Activated CD4-positive, alpha-beta memory T cell treated with anti-CD3 and anti-CD28 coated beads, Interleukin-2, amount 10 ng/mL, durations not matched to agents 7 days and 5 days (primary cell): Measurements from ENCODE around the gene LYPD6. TPM values are rescaled to one million over a fixed set of nuclear protein-coding genes. Genes with fewer than 3 reads are reported as not detected.

Experiments used
- CTCF ChIA-PET: fragments of 350-600 bp; sonication (Branson Sonifier 250); formaldehyde crosslinking; loops from one replicate; lab custom pipeline; 2021; ENCODE audit warnings: antibody characterized with exemption, inconsistent platforms; lab: Charles Lee
- POLR2A ChIA-PET: fragments of 350-600 bp; sonication (Branson Sonifier 250); formaldehyde crosslinking; loops from one replicate; lab custom pipeline; 2021; ENCODE audit warnings: antibody characterized with exemption; lab: Charles Lee
- DNase-seq: peaks from one replicate; pipeline ENCODE4 v3.0.0-alpha.2; 2020
- H3K27ac Mint-ChIP-seq: one replicate; pipeline ENCODE4 v1.8.0; 2021; ENCODE audit warnings: mild to moderate bottlenecking, mixed read lengths
- H3K27me3 Mint-ChIP-seq: one replicate; pipeline ENCODE4 v1.8.0; 2021; ENCODE audit warnings: mixed read lengths
- H3K36me3 Mint-ChIP-seq: one replicate; pipeline ENCODE4 v1.8.0; 2021; ENCODE audit warnings: low read depth, mixed read lengths
- H3K4me1 Mint-ChIP-seq: one replicate; pipeline ENCODE4 v1.8.0; 2021; ENCODE audit warnings: mixed read lengths
- H3K4me3 Mint-ChIP-seq: one replicate; pipeline ENCODE4 v1.8.0; 2021; ENCODE audit warnings: mild to moderate bottlenecking, mixed read lengths
- H3K9me3 Mint-ChIP-seq: one replicate; pipeline ENCODE4 v1.8.0; 2021; ENCODE audit warnings: mixed read lengths
- total RNA-seq, 2 experiments: library from RNA; stranded (reverse); gene quantifications; one replicate each; pipeline ENCODE4 v1.2.3, GENCODE V29; 2021

The LYPD6 gene
- total RNA-seq, 2 experiments from 2014 or later, result not detected

GRCh38 chr2:149423630-149424029, 93.2 kb downstream of the LYPD6 start:
- H3K36me3 Mint-ChIP-seq, result no peaks in the 10 kb centered on the region
- ChIA-PET CTCF (no interaction called here), POLR2A (no interaction called here)
- H3K9me3 Mint-ChIP-seq, result no peaks in the 10 kb centered on the region
- H3K27ac Mint-ChIP-seq, result no peak overlapping the region
- H3K4me1 Mint-ChIP-seq, result no peaks in the 10 kb centered on the region
- no peak overlapping the region for H3K4me3 Mint-ChIP-seq
- no peak for DNase-seq
- H3K27me3 Mint-ChIP-seq, result peaks cover 9% of the 10 kb centered on the region

- H3K9me3 Mint-ChIP-seq, result no peaks in the 10 kb centered on the region
- H3K27me3 Mint-ChIP-seq, result peaks cover 11% of the 10 kb centered on the region
- no peak for DNase-seq
- H3K36me3 Mint-ChIP-seq, result no peaks in the 10 kb centered on the region
- H3K27ac Mint-ChIP-seq, result no peak overlapping the region
- H3K4me1 Mint-ChIP-seq, result no peaks in the 10 kb centered on the region
- POLR2A ChIA-PET, result no interaction called here
- CTCF ChIA-PET, result no interaction called here
- H3K4me3 Mint-ChIP-seq, result no peak overlapping the region
Measured at GRCh38 chr2:149427387-149427786, 97.0 kb downstream of the LYPD6 start.

- Mint-ChIP-seq H3K27ac (no peak overlapping the region), H3K27me3 (peaks cover 10% of the 10 kb centered on the region)
- CTCF ChIA-PET, result no interaction called here
Measured at GRCh38 chr2:149428783-149429182, 98.4 kb downstream of the LYPD6 start.

GRCh38 chr2:149430743-149431736, 100.7 kb downstream of the LYPD6 start:
- ChIA-PET CTCF (no interaction called here), POLR2A (no interaction called here)
- Mint-ChIP-seq H3K4me1 (no peaks in the 10 kb centered on the region), H3K4me3 (no peak overlapping the region), H3K36me3 (no peaks in the 10 kb centered on the region), H3K9me3 (no peaks in the 10 kb centered on the region), H3K27me3 (peaks cover 13% of the 10 kb centered on the region), H3K27ac (no peak overlapping the region)
- DNase-seq, result no peak

More at GRCh38 chr2:149428783-149429182, 98.4 kb downstream of the LYPD6 start:
- H3K9me3 Mint-ChIP-seq, result no peaks in the 10 kb centered on the region
- H3K36me3 Mint-ChIP-seq, result no peaks in the 10 kb centered on the region
- H3K4me3 Mint-ChIP-seq, result no peak overlapping the region
- no peaks in the 10 kb centered on the region for H3K4me1 Mint-ChIP-seq
- POLR2A ChIA-PET, result no interaction called here
- DNase-seq, result no peak

- POLR2A ChIA-PET, result no interaction called here
- CTCF ChIA-PET, result no interaction called here
- Mint-ChIP-seq H3K9me3 (no peaks in the 10 kb centered on the region), H3K4me3 (no peak overlapping the region), H3K36me3 (no peaks in the 10 kb centered on the region), H3K4me1 (no peaks in the 10 kb centered on the region), H3K27me3 (peaks cover 7% of the 10 kb centered on the region), H3K27ac (no peak overlapping the region)
- no peak for DNase-seq
Measured at GRCh38 chr2:149438330-149438960, 108.1 kb downstream of the LYPD6 start.

- Mint-ChIP-seq H3K27ac (no peak overlapping the region), H3K4me1 (no peaks in the 10 kb centered on the region), H3K4me3 (no peak overlapping the region), H3K9me3 (no peaks in the 10 kb centered on the region), H3K36me3 (no peaks in the 10 kb centered on the region), H3K27me3 (peaks cover 4% of the 10 kb centered on the region)
- CTCF ChIA-PET, result no interaction called here
- POLR2A ChIA-PET, result no interaction called here
- DNase-seq, result no peak
Measured at GRCh38 chr2:149441255-149441654, 110.9 kb downstream of the LYPD6 start.

- H3K27me3 Mint-ChIP-seq, result peaks cover 4% of the 10 kb centered on the region
- H3K9me3 Mint-ChIP-seq, result no peaks in the 10 kb centered on the region
- CTCF ChIA-PET, result no interaction called here
- no peak overlapping the region for H3K27ac Mint-ChIP-seq
- no peaks in the 10 kb centered on the region for H3K4me1 Mint-ChIP-seq
- H3K36me3 Mint-ChIP-seq, result no peaks in the 10 kb centered on the region
- POLR2A ChIA-PET, result no interaction called here
- DNase-seq, result no peak
- H3K4me3 Mint-ChIP-seq, result no peak overlapping the region
Measured at GRCh38 chr2:149442346-149442745, 112.0 kb downstream of the LYPD6 start.

- ChIA-PET CTCF (no interaction called here), POLR2A (no interaction called here)
- H3K9me3 Mint-ChIP-seq, result no peaks in the 10 kb centered on the region
- no peak overlapping the region for H3K4me3 Mint-ChIP-seq
- no peak overlapping the region for H3K27ac Mint-ChIP-seq
- no peaks in the 10 kb centered on the region for H3K36me3 Mint-ChIP-seq
- no peaks in the 10 kb centered on the region for H3K4me1 Mint-ChIP-seq
- peaks cover 2% of the 10 kb centered on the region for H3K27me3 Mint-ChIP-seq
- DNase-seq, result no peak
Measured at GRCh38 chr2:149443150-149443549, 112.8 kb downstream of the LYPD6 start.

- no peak for DNase-seq
- Mint-ChIP-seq H3K4me1 (no peaks in the 10 kb centered on the region), H3K9me3 (no peaks in the 10 kb centered on the region), H3K4me3 (no peak overlapping the region), H3K36me3 (no peaks in the 10 kb centered on the region), H3K27ac (no peak overlapping the region), H3K27me3 (peaks cover 1% of the 10 kb centered on the region)
- ChIA-PET CTCF (no interaction called here), POLR2A (no interaction called here)
Measured at GRCh38 chr2:149446748-149447147, 116.4 kb downstream of the LYPD6 start.

GRCh38 chr2:149448315-149448714, 117.9 kb downstream of the LYPD6 start:
- ChIA-PET CTCF (no interaction called here), POLR2A (no interaction called here)
- no peak for DNase-seq
- Mint-ChIP-seq H3K9me3 (no peaks in the 10 kb centered on the region), H3K36me3 (no peaks in the 10 kb centered on the region), H3K4me3 (no peak overlapping the region), H3K27ac (no peak overlapping the region), H3K4me1 (no peaks in the 10 kb centered on the region), H3K27me3 (no peaks in the 10 kb centered on the region)

- POLR2A ChIA-PET, result no interaction called here
- Mint-ChIP-seq H3K4me1 (no peaks in the 10 kb centered on the region), H3K27ac (no peak overlapping the region), H3K9me3 (no peaks in the 10 kb centered on the region), H3K4me3 (no peak overlapping the region), H3K36me3 (no peaks in the 10 kb centered on the region), H3K27me3 (no peaks in the 10 kb centered on the region)
- DNase-seq, result no peak
- CTCF ChIA-PET, result no interaction called here
Measured at GRCh38 chr2:149449017-149449416, 118.6 kb downstream of the LYPD6 start.

GRCh38 chr2:149451417-149452165, 121.2 kb downstream of the LYPD6 start:
- peaks cover 3% of the 10 kb centered on the region for H3K4me1 Mint-ChIP-seq
- ChIA-PET CTCF (no interaction called here), POLR2A (no interaction called here)
- no peaks in the 10 kb centered on the region for H3K27me3 Mint-ChIP-seq
- no peak for DNase-seq
- H3K9me3 Mint-ChIP-seq, result no peaks in the 10 kb centered on the region
- H3K36me3 Mint-ChIP-seq, result no peaks in the 10 kb centered on the region
- H3K27ac Mint-ChIP-seq, result no peak overlapping the region
- H3K4me3 Mint-ChIP-seq, result no peak overlapping the region

- Mint-ChIP-seq H3K4me3 (no peak overlapping the region), H3K9me3 (peaks cover 8% of the 10 kb centered on the region), H3K27ac (no peak overlapping the region), H3K27me3 (peaks cover 11% of the 10 kb centered on the region), H3K4me1 (peaks cover 3% of the 10 kb centered on the region), H3K36me3 (no peaks in the 10 kb centered on the region)
- DNase-seq, result no peak
- ChIA-PET POLR2A (no interaction called here), CTCF (no interaction called here)
Measured at GRCh38 chr2:149456285-149456684, 125.9 kb downstream of the LYPD6 start.
